HL-60 (cell line): Measurements from ENCODE around the gene RGN.

Experiments used
- DNase-seq, 2 experiments: peaks; one replicate each; pipeline ENCODE4 v3.0.0-alpha.2; 2010 to 2020; ENCODE audit warnings: low read depth in 1 of 2, low spot score in 1 of 2
- H3K27ac ChIP-seq: fragments of 250-450 bp; sonication (Bioruptor Pico); replicated peaks from 2 replicates; pipeline ENCODE4 v1.5.1; 2020; ENCODE audit warnings: mild to moderate bottlenecking, moderate library complexity
- H3K27me3 ChIP-seq: fragments of 250-450 bp; sonication (Bioruptor Pico); 2 replicates; pipeline ENCODE4 v1.5.1; 2021; ENCODE audit warnings: mild to moderate bottlenecking, moderate library complexity; ENCODE audit not compliant: insufficient read depth, poor library complexity, severe bottlenecking
- H3K4me3 ChIP-seq: replicated peaks from 2 replicates; pipeline ENCODE4 v1.5.1; 2011; ENCODE audit warnings: mild to moderate bottlenecking, control low read depth, low read length; ENCODE audit not compliant: insufficient read depth
- GABPA ChIP-seq: IDR thresholded peaks from 2 replicates; pipeline ENCODE4 v1.6.1; 2012; ENCODE audit warnings: low read depth
- POLR2AphosphoS5 ChIP-seq: IDR thresholded peaks from 2 replicates; pipeline ENCODE4 v1.6.1; 2012; ENCODE audit warnings: low read depth
- SPI1 ChIP-seq: IDR thresholded peaks from 2 replicates; pipeline ENCODE4 v1.6.1; 2012; ENCODE audit warnings: low read depth, mild to moderate bottlenecking, borderline replicate concordance
- TF ChIP-seq, protein P1 (sequence below): IDR thresholded peaks from one replicate; pipeline ENCODE4 v1.5.1; 2011; ENCODE audit warnings: low read length, control low read depth, inconsistent platforms; ENCODE audit not compliant: insufficient read depth
- TF ChIP-seq, protein P2 (sequence below): IDR thresholded peaks from 2 replicates; pipeline ENCODE4 v1.6.1; 2012; ENCODE audit warnings: low read depth; ENCODE audit not compliant: insufficient replicate concordance

Gene RGN

DNA sequence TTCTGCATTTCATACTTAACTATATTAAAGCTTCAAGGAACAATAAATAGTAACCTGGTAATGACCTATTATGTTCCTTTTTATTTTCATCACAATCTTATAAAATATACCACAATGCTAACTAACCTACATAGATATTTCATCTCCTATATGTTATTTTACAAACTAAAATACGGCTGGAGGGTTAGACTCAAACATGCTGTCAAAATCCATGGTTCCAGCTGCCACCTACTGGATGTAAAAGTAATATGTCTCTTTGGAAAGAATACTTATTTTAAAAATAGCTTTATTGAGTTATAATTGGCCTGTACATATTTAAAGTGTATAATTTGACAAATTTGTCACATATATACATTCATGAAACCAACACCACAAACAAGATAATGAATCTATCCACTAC is 15.0 kb downstream of the RGN start:
- H3K4me3 ChIP-seq = no peak overlapping the region
- TF ChIP-seq, protein P1, sequence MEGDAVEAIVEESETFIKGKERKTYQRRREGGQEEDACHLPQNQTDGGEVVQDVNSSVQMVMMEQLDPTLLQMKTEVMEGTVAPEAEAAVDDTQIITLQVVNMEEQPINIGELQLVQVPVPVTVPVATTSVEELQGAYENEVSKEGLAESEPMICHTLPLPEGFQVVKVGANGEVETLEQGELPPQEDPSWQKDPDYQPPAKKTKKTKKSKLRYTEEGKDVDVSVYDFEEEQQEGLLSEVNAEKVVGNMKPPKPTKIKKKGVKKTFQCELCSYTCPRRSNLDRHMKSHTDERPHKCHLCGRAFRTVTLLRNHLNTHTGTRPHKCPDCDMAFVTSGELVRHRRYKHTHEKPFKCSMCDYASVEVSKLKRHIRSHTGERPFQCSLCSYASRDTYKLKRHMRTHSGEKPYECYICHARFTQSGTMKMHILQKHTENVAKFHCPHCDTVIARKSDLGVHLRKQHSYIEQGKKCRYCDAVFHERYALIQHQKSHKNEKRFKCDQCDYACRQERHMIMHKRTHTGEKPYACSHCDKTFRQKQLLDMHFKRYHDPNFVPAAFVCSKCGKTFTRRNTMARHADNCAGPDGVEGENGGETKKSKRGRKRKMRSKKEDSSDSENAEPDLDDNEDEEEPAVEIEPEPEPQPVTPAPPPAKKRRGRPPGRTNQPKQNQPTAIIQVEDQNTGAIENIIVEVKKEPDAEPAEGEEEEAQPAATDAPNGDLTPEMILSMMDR = no peak
- TF ChIP-seq POLR2AphosphoS5 = no peak
- TF ChIP-seq, protein P2, sequence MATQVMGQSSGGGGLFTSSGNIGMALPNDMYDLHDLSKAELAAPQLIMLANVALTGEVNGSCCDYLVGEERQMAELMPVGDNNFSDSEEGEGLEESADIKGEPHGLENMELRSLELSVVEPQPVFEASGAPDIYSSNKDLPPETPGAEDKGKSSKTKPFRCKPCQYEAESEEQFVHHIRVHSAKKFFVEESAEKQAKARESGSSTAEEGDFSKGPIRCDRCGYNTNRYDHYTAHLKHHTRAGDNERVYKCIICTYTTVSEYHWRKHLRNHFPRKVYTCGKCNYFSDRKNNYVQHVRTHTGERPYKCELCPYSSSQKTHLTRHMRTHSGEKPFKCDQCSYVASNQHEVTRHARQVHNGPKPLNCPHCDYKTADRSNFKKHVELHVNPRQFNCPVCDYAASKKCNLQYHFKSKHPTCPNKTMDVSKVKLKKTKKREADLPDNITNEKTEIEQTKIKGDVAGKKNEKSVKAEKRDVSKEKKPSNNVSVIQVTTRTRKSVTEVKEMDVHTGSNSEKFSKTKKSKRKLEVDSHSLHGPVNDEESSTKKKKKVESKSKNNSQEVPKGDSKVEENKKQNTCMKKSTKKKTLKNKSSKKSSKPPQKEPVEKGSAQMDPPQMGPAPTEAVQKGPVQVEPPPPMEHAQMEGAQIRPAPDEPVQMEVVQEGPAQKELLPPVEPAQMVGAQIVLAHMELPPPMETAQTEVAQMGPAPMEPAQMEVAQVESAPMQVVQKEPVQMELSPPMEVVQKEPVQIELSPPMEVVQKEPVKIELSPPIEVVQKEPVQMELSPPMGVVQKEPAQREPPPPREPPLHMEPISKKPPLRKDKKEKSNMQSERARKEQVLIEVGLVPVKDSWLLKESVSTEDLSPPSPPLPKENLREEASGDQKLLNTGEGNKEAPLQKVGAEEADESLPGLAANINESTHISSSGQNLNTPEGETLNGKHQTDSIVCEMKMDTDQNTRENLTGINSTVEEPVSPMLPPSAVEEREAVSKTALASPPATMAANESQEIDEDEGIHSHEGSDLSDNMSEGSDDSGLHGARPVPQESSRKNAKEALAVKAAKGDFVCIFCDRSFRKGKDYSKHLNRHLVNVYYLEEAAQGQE = no peak
- no peak for TF ChIP-seq GABPA
- no peak for TF ChIP-seq SPI1
- peaks cover 3% of the 10 kb centered on the region for H3K27me3 ChIP-seq
- peak in 1 of 2 experiments; percentile 13 for DNase-seq
- no peak overlapping the region for H3K27ac ChIP-seq

DNA sequence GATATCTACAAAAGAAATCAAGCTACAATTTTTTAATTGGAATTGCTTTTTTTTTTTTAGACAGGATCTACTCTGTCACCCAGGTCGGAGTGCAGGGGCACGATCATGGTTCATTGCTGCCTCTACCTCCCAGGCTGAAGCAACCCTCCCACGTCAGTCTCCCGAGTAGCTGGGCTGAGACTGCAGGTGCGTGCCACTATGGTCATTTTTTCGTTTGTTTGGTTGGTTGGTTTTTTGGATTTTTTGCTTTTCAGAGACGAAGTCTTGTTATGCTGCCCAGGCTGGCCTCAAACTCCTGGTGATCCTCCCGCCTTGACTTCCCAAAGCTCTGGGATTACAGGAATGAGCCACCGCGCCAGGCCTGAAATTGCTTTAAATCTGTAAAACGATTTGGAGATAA is 15.6 kb downstream of the RGN start:
- DNase-seq = no peak
- Histone ChIP-seq H3K4me3 (no peak overlapping the region), H3K27ac (no peak overlapping the region), H3K27me3 (peaks cover 3% of the 10 kb centered on the region)
- TF ChIP-seq, protein P2 = no peak
- TF ChIP-seq SPI1 = no peak
- TF ChIP-seq GABPA = no peak
- no peak for TF ChIP-seq POLR2AphosphoS5
- TF ChIP-seq, protein P1 = no peak

DNA sequence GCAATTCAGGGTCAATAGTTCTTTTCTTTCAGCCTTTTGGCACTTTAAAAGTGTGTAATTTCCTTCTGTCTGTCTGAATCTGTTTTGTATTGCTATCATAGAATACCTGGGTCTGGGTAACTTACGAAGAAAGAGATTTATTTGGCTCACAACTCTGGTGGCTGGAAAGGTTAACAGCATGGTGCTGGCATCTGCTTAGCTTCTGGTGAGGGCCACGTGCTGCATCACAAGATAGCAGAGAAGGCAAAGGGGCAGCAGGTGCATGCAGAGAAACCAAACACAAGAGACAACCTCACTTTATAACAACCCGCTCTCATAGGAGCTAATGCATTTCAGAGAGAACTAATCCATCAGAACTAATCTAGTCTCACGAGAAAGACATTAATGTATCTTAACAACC is 18.8 kb downstream of the RGN start:
- Histone ChIP-seq H3K27ac (no peak overlapping the region), H3K4me3 (no peak overlapping the region), H3K27me3 (no peaks in the 10 kb centered on the region)
- no peak for TF ChIP-seq SPI1
- TF ChIP-seq, protein P1 = no peak
- TF ChIP-seq, protein P2 = no peak
- no peak for TF ChIP-seq GABPA
- TF ChIP-seq POLR2AphosphoS5 = no peak
- DNase-seq = no peak
